ENCODE results near the gene TANC1. TPM values are rescaled to one million over a fixed set of nuclear protein-coding genes. Genes with fewer than 3 reads are reported as not detected.

Gene TANC1
- total and polyA plus RNA-seq, 2 experiments from 2014 or later = 2.8 to 9.5 TPM

GRCh38 chr2:159069229-159069628, 100.8 kb downstream of the TANC1 start:
- Mint-ChIP-seq H3K27ac (no peak overlapping the region), H3K9me3 (no peaks in the 10 kb centered on the region), H3K4me1 (peaks cover 17% of the 10 kb centered on the region), H3K27me3 (ENCODE audit: insufficient read depth, low read depth, poor library complexity) (no peaks in the 10 kb centered on the region), H3K36me3 (ENCODE audit: low read depth) (no peaks in the 10 kb centered on the region; the same call in 2 of the 3 replicates), H3K4me3 (no peak overlapping the region)
- Histone ChIP-seq H2AFZ (no peak overlapping the region), H3K4me3 (no peak overlapping the region), H3K79me2 (replicated peaks; ENCODE audit: insufficient read depth) (no peaks in the 10 kb centered on the region), H3K27ac (ENCODE audit: low read depth) (no peak overlapping the region), H3K4me1 (ENCODE audit: insufficient read depth) (peaks cover 12% of the 10 kb centered on the region; the same call in 1 of the 2 replicates), H4K20me1 (replicated peaks; ENCODE audit: insufficient read depth) (no peaks in the 10 kb centered on the region), H3K4me2 (no peak overlapping the region), H3K9me2 (ENCODE audit: insufficient read depth) (no peaks in the 10 kb centered on the region), H3F3A (replicated peaks; ENCODE audit: low read depth) (no peaks in the 10 kb centered on the region), H3K36me3 (ENCODE audit: insufficient read depth) (no peaks in the 10 kb centered on the region), H3K27me3 (ENCODE audit: insufficient read depth) (no peaks in the 10 kb centered on the region)
- DNase-seq (ENCODE audit: low spot score) = no peak
- TF ChIP-seq EZH2phosphoT487 (IDR thresholded peaks at IDR 0.05; ENCODE audit: unreplicated experiment) (no peak), CREB1 (CRISPR knock-in tag; IDR thresholded peaks at IDR 0.05; ENCODE audit: low read depth) (no peak), ZNF462 (CRISPR knock-in tag; IDR thresholded peaks at IDR 0.05) (no peak), EZH2 (IDR thresholded peaks at IDR 0.05; ENCODE audit: low read depth, unreplicated experiment) (no peak), ETS1 (IDR thresholded peaks at IDR 0.05) (no peak), STAT1 (IDR thresholded peaks at IDR 0.05; ENCODE audit: unreplicated experiment) (no peak), ZNF331 (CRISPR knock-in tag; IDR thresholded peaks at IDR 0.05; ENCODE audit: low read depth) (no peak), REST (IDR thresholded peaks at IDR 0.05; ENCODE audit: unreplicated experiment) (no peak), CTCF (conservative IDR thresholded peaks at IDR 0.05; ENCODE audit: low read depth in 2 of 2) (no peak), ZNF114 (CRISPR knock-in tag; IDR thresholded peaks at IDR 0.05) (no peak), POLR2AphosphoS5 (IDR thresholded peaks at IDR 0.05; ENCODE audit: low read depth) (no peak), JUNB (IDR thresholded peaks at IDR 0.05; ENCODE audit: unreplicated experiment) (no peak), NANOG (IDR thresholded peaks at IDR 0.05; ENCODE audit: borderline replicate concordance) (no peak)
- no peak for ATAC-seq
